AG04449 (cell line): ENCODE data around the gene CD52.

ENCODE experiments used
- CTCF ChIA-PET: fragments of 350-600 bp; formaldehyde crosslinking; extraction: SDS; loops from one replicate; lab custom pipeline; 2021; ENCODE audit warnings: antibody characterized with exemption; lab: Yijun Ruan, JAX
- POLR2A ChIA-PET: fragments of 400-600, 350-600 bp; formaldehyde crosslinking; extraction: SDS; loops from one replicate; lab custom pipeline; 2020; ENCODE audit warnings: antibody characterized with exemption, inconsistent platforms; lab: Yijun Ruan, JAX
- DNase-seq: peaks from one replicate; pipeline ENCODE4 v3.0.0-alpha.2; 2010; ENCODE audit warnings: low read depth, low spot score
- H3K4me3 ChIP-seq: 2 replicates; pipeline ENCODE4 v1.5.1; 2011; ENCODE audit warnings: low read depth, mild to moderate bottlenecking, control low read depth, low read length
- TF ChIP-seq, protein P1 (sequence below): IDR thresholded peaks from one replicate; pipeline ENCODE4 v1.5.1; 2011; ENCODE audit warnings: mild to moderate bottlenecking, moderate library complexity, low read length, control low read depth, inconsistent platforms; ENCODE audit not compliant: insufficient read depth; ENCODE audit errors: missing control alignments

The CD52 gene

GRCh38 chr1:26357121-26357602, 39.4 kb downstream of the CD52 start:
- POLR2A ChIA-PET = no interaction called here
- TF ChIP-seq, protein P1, sequence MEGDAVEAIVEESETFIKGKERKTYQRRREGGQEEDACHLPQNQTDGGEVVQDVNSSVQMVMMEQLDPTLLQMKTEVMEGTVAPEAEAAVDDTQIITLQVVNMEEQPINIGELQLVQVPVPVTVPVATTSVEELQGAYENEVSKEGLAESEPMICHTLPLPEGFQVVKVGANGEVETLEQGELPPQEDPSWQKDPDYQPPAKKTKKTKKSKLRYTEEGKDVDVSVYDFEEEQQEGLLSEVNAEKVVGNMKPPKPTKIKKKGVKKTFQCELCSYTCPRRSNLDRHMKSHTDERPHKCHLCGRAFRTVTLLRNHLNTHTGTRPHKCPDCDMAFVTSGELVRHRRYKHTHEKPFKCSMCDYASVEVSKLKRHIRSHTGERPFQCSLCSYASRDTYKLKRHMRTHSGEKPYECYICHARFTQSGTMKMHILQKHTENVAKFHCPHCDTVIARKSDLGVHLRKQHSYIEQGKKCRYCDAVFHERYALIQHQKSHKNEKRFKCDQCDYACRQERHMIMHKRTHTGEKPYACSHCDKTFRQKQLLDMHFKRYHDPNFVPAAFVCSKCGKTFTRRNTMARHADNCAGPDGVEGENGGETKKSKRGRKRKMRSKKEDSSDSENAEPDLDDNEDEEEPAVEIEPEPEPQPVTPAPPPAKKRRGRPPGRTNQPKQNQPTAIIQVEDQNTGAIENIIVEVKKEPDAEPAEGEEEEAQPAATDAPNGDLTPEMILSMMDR = no peak
- H3K4me3 ChIP-seq = no peak overlapping the region
- DNase-seq = no peak
- CTCF ChIA-PET = interaction anchor here (1.7 kb wide), 2 partner anchors 17 to 72 kb away, joined by 4 to 8 read pairs; no protein-coding TSS in a partner anchor

DNA sequence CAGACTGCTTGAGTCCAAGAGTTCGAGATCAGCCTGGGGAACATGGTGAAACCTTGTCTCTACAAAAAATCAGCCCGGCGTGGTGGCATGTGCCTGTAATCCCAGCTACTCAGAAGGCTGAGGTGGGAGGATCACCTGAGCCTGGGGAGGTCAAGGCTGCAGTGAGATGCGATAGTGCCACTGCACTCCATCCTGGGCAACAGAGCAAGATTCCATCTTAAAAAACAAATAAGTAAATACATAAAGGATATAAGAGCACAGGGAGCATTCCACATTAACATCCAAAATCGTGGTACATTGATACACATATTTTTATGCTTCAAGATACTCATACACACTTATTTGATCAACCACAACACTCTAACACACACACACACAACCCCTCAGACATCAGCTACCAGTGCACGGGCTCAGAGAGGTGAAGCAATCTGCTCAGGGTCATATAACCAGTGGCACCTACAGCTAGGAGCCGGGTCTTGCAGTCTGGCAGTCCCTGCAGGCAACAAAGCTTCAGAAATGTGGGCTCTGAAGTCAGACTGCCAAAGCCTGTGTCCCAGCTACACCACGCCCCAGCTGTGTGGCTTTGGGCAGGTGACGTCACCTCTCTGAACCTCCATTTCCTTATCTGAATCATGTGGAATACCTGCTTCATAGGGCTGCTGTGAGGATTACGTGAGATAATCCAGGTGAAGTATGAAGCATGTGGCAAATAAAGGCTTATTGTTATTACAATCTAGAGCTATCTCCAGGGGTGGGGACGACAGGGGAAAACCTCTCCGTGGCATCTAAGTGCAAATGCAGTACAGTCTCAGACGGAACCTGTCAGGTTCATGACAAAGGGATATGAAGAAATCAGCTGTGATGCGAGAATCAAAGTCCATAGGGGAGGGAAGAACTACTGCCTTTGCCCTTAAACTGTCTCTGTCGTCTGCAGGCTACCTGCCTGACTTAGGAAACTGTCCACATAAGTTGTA, 40.9 kb downstream of the CD52 start:
- TF ChIP-seq, protein P1 = no peak
- ChIA-PET POLR2A (no interaction called here), CTCF (interaction anchor here (0.5 to 1.7 kb wide), 6 partner anchors 13 to 74 kb away, joined by 3 to 8 read pairs (median 3); no protein-coding TSS in a partner anchor)
- no peak overlapping the region for H3K4me3 ChIP-seq
- DNase-seq = no peak

DNA sequence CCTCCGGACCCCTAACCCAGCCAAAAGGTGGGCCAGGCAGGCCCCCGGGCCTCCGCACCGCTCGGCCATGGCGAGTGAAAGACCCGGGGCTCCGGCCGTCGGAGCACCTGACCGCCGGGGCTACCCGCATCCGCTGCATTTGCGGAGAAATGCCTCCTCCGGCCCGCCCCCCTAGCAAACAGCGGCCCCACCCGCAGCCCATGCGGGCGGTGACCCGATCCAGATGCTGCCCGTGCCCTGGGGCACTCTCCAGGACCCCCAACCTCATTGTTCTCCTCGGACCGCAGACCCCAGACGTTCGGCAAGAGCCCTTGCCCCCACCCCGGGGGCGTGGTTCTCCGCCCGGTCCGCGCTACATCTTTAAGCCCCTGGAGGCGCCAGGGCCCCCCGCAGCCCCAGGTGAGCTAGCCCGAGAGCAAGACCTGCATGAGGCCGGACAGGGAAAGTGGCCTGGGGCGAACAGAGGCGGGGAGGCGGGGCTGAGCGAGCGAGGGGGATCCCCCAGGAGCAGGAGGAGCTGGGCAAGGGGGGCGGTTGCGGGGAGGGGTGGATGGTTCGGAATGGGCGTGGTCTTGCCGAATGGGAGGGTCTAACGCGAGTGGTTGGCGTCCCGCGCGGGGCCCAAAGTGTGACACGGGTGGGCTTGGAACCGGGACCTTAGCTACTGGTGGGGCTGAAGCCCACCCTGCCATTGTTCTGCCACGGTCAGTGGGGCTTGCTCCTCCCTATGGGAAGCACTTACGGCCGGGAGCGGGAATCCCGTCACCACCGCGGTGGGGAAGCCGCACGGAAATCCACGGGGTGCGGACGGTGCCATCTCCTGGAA, 42.4 kb downstream of the CD52 start:
- no peak for DNase-seq
- ChIA-PET POLR2A (no interaction called here), CTCF (interaction anchor here (1.5 to 6.6 kb wide), 6 partner anchors 10 to 85 kb away, joined by 3 to 203 read pairs (median 12); partner anchors contain the start of gene ZNF683)
- TF ChIP-seq, protein P1 = no peak
- H3K4me3 ChIP-seq = peak overlapping the region; percentile 6; the same call in 1 of the 2 replicates

DNA sequence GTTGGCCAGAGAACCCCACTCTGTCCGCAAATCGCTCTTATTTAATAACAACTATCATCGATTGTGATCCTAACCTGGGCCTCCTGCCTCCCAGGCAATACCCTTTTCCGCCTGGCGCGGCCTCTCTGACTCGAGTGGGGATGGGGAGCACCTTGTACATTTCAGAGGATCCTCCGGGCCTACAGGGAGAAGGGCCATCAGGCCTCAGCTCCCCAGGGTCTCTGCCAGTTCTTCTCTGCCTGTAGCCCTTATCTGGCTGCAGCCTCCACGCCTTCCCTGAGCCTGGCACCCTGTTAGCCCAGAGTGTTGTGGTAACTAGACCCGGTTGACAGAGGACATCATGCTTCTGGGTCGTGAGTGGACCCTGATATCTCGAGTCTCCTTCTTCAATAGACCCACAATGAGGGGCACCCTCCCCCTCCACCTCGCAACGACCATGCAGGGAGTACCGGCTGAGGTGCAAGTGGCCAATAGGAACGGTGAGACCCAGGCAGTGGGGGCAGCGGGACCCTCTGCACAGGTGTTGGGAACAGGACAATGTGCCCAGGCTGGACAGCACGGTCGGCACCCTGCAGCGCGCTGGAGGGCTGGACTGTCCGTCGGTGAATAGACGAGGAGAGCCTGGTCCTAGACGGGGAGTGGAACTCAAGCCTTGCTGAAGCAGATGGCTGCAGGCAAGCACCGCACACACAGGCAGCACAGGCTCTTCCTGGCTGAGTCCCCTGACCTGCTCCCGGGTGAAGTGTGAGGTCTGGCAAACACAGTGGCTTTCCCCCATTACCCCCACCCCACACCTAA, 43.2 kb downstream of the CD52 start:
- ChIA-PET POLR2A (no interaction called here), CTCF (interaction anchor here (0.7 to 6.6 kb wide), 9 partner anchors 9 to 85 kb away, joined by 3 to 203 read pairs (median 10); partner anchors contain the start of gene ZNF683)
- DNase-seq = no peak
- no peak overlapping the region; the same call in 1 of the 2 replicates for H3K4me3 ChIP-seq
- TF ChIP-seq, protein P1 = no peak

- TF ChIP-seq, protein P1 = no peak
- POLR2A ChIA-PET = no interaction called here
- CTCF ChIA-PET = interaction anchor here (0.7 to 7.0 kb wide), 11 partner anchors 7 to 86 kb away, joined by 3 to 203 read pairs (median 10); partner anchors contain the start of genes CRYBG2 and ZNF683
These were observed 43.9 kb downstream of the CD52 start for GRCh38 chr1:26361605-26362122.

More at GRCh38 chr1:26361605-26362122, 43.9 kb downstream of the CD52 start:
- no peak for DNase-seq
- no peak overlapping the region for H3K4me3 ChIP-seq
